HEK293T (cell line): ENCODE measurements around the gene XIRP2.

Experiments
- ARNT ChIP-seq: fragments of 450-650 bp; IDR thresholded peaks from 2 replicates; pipeline ENCODE4 v1.6.1; 2017; ENCODE audit warnings: mild to moderate bottlenecking
- BHLHE40 ChIP-seq: fragments of 450-650 bp; IDR thresholded peaks from 2 replicates; pipeline ENCODE4 v1.6.1; 2016; ENCODE audit warnings: mild to moderate bottlenecking, moderate library complexity, borderline replicate concordance
- ELF4 ChIP-seq: fragments of 450-650 bp; IDR thresholded peaks from 2 replicates; pipeline ENCODE4 v1.6.1; 2017; ENCODE audit warnings: antibody characterized with exemption
- FOXA1 ChIP-seq: fragments of 450-650 bp; IDR thresholded peaks from 2 replicates; pipeline ENCODE4 v1.6.1; 2016; ENCODE audit warnings: mild to moderate bottlenecking
- FOXK2 ChIP-seq: fragments of 450-650 bp; IDR thresholded peaks from 2 replicates; pipeline ENCODE4 v1.6.1; 2016; ENCODE audit warnings: mild to moderate bottlenecking
- FOXM1 ChIP-seq: fragments of 450-650 bp; IDR thresholded peaks from 2 replicates; pipeline ENCODE4 v1.6.1; 2017; ENCODE audit warnings: mild to moderate bottlenecking, borderline replicate concordance
- HDGF ChIP-seq: fragments of 450-650 bp; IDR thresholded peaks from 2 replicates; pipeline ENCODE4 v1.6.1; 2017; ENCODE audit warnings: antibody characterized with exemption, borderline replicate concordance
- NFRKB ChIP-seq: fragments of 450-650 bp; IDR thresholded peaks from 2 replicates; pipeline ENCODE4 v1.6.1; 2016; ENCODE audit warnings: mild to moderate bottlenecking, moderate library complexity
- SP1 ChIP-seq: fragments of 450-650 bp; IDR thresholded peaks from 2 replicates; pipeline ENCODE4 v1.6.1; 2017
- SUZ12 ChIP-seq: fragments of 450-650 bp; IDR thresholded peaks from 2 replicates; pipeline ENCODE4 v1.6.1; 2016; ENCODE audit warnings: mild to moderate bottlenecking
- TARDBP ChIP-seq: fragments of 450-650 bp; IDR thresholded peaks from 2 replicates; pipeline ENCODE4 v1.6.1; 2016
- TF ChIP-seq, protein P1 (sequence below): fragments of 450-650 bp; IDR thresholded peaks from 2 replicates; pipeline ENCODE4 v1.6.1; 2016

- TF ChIP-seq TARDBP (no peak), FOXA1 (no peak), BHLHE40 (no peak), FOXK2 (no peak), SP1 (no peak), NFRKB (no peak), ARNT (no peak), HDGF (no peak), ELF4 (no peak), FOXM1 (no peak), SUZ12 (no peak)
- TF ChIP-seq, protein P1, sequence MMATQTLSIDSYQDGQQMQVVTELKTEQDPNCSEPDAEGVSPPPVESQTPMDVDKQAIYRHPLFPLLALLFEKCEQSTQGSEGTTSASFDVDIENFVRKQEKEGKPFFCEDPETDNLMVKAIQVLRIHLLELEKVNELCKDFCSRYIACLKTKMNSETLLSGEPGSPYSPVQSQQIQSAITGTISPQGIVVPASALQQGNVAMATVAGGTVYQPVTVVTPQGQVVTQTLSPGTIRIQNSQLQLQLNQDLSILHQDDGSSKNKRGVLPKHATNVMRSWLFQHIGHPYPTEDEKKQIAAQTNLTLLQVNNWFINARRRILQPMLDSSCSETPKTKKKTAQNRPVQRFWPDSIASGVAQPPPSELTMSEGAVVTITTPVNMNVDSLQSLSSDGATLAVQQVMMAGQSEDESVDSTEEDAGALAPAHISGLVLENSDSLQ = no peak
These were observed 106.5 kb downstream of the XIRP2 start for GRCh38 chr2:166994588-166995336.
